Uterus (tissue), 2 donors: ENCODE measurements around the gene TMEM81.

Experiments
- POLR2A ChIP-seq, 2 donors: fragments of 450-650 bp; IDR thresholded peaks; one replicate each; pipeline ENCODE4 v1.6.1; 2016; ENCODE audit warnings: antibody characterized with exemption in 2 of 2, mild to moderate bottlenecking in 1 of 2, moderate library complexity in 1 of 2
- TF ChIP-seq, protein P1 (sequence below), 4 experiments: fragments of 200-600 bp in 2 of 4; fragments of 450-650 bp in 2 of 4; sonication (generic) in 2 of 4; IDR thresholded peaks; one replicate each; pipeline ENCODE4 v1.5.1; 2016 to 2019; ENCODE audit warnings: antibody characterized with exemption in 4 of 4, mild to moderate bottlenecking in 2 of 4, moderate library complexity in 1 of 4

DNA sequence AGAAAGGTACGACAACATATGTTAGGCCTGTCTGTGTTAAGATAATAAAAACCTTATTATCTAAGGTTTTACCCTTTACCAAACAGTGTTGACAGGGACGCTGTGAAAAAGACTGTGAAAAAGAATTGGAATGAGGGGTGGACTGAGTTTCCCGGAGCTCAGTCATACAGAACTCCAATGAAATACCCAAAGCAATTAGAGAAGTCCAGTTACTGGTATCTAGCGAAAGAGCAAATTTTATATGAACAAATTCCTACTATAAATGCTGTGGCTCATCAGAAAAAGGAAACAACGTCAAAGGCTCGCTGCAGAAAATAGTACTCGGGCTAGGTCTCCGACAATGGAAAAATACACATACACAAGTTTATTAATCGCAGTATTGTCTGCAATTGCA lies 38.2 kb upstream of the TMEM81 start:
- TF ChIP-seq, protein P1, sequence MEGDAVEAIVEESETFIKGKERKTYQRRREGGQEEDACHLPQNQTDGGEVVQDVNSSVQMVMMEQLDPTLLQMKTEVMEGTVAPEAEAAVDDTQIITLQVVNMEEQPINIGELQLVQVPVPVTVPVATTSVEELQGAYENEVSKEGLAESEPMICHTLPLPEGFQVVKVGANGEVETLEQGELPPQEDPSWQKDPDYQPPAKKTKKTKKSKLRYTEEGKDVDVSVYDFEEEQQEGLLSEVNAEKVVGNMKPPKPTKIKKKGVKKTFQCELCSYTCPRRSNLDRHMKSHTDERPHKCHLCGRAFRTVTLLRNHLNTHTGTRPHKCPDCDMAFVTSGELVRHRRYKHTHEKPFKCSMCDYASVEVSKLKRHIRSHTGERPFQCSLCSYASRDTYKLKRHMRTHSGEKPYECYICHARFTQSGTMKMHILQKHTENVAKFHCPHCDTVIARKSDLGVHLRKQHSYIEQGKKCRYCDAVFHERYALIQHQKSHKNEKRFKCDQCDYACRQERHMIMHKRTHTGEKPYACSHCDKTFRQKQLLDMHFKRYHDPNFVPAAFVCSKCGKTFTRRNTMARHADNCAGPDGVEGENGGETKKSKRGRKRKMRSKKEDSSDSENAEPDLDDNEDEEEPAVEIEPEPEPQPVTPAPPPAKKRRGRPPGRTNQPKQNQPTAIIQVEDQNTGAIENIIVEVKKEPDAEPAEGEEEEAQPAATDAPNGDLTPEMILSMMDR (IDR thresholded peaks at IDR 0.05), result no peak
- no peak for TF ChIP-seq POLR2A (IDR thresholded peaks at IDR 0.05)
